Raji (cell line): ENCODE data around the gene XYLT1.

Experiments
- POLR2A ChIP-seq: IDR thresholded peaks from 2 replicates; pipeline ENCODE4 v1.6.1; 2011; ENCODE audit warnings: low read depth, low read length, control low read depth; ENCODE audit not compliant: insufficient read depth

The XYLT1 gene

GRCh38 chr16:17431012-17431411, 39.7 kb downstream of the XYLT1 start:
- no peak for TF ChIP-seq POLR2A

DNA sequence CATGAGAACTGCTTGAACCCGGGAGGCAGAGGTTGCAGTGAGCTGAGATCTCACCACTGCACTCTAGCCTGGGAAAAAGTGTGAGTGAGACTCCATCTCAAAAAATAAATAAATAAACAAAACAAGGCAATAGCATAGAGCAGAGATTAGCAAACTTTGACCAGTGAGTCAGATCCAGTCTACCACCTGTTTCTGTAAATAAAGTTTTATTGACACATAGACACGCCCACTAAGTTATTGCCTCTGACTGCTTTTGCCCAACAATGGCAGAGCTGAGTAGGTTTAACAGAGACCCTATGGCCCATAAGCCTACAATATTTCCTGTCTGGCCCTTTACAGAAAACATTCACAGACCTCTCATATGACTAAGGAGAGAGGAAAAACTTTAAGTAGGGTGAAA, 44.3 kb downstream of the XYLT1 start:
- TF ChIP-seq POLR2A, result no peak

DNA sequence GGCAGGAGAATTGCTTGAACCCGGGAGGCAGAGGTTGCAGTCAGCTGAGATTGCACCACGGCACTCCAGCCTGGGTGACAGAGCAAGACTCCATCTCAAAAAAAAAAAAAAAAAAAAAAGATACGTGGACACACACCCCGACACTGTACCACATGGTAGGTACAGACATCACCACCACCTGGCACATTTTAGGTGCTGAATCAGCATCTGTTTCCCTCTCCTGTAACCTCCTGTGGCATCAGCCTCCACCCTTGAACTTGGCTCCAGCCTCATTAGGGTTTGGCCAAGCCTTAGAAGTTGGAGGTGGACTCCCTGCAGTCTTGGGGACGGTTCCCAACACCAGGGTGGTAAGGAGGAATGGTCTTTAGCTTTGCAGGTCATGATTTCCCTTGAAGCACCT, 46.0 kb downstream of the XYLT1 start:
- no peak for TF ChIP-seq POLR2A

DNA sequence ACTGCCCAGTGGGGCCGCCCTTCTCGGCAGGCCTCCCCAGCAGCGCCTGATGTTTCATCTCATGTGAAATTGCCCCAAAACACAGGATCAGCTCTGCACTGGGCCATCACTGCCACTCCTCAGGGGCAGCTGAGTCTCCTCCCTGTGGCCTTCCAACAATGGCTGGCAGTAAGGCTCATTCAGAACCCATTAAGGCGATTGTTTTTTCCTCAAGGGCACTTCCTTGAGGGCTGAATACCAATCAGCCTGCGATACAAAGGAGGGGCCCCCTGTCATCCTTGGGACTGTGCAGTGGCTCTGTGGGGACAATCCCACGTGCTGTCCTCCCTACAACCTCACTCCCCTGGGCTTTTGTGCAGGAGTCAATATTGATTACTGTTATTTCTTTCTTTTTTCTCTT, 47.5 kb downstream of the XYLT1 start:
- TF ChIP-seq POLR2A, result no peak

GRCh38 chr16:17420816-17421215, 49.9 kb downstream of the XYLT1 start:
- no peak for TF ChIP-seq POLR2A

- no peak for TF ChIP-seq POLR2A
Measured at GRCh38 chr16:17419266-17419665, 51.5 kb downstream of the XYLT1 start.

GRCh38 chr16:17417740-17418139, 53.0 kb downstream of the XYLT1 start:
- no peak for TF ChIP-seq POLR2A

DNA sequence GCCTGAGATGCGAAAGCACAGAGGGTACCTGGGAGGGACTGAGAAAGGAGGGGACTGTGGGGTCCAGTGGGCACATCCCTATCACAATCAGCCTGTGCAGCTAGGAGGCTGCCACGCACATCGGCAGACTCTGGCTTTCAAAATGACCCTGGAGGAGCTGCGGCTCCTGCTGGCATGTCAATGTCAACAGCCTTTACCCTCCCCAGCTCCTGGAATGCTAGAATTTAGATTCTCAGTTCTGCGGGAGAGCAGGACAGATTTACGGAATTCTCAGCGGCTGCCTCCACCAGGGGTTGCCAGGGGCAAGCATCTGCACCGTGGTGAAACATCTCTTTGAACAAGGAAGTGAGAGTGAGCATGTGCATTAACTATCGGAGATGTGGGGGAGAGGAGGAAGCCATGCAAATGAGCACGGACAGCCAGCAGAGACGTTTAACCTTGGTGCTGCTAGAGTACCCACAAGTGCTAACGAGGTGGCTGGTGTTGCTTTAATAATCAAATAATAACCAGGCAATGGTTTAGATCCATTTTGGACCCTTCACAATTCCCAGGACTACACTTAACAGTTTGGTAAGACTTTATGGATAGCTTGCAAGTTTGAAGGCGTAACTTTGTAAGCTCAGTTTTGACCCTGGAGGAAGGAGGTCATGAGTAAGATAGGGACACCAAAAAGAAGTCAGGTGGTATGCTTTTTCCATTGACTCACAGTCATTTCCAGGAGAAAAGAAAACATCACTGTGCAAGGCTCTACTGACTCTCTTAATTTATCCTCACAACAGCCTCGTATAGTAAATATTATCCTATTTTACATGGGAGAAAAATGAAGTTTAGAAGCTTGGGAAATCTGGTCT, 54.1 kb downstream of the XYLT1 start:
- TF ChIP-seq POLR2A, result peak; percentile 61

- no peak for TF ChIP-seq POLR2A
Measured at GRCh38 chr16:17414916-17415315, 55.8 kb downstream of the XYLT1 start.

DNA sequence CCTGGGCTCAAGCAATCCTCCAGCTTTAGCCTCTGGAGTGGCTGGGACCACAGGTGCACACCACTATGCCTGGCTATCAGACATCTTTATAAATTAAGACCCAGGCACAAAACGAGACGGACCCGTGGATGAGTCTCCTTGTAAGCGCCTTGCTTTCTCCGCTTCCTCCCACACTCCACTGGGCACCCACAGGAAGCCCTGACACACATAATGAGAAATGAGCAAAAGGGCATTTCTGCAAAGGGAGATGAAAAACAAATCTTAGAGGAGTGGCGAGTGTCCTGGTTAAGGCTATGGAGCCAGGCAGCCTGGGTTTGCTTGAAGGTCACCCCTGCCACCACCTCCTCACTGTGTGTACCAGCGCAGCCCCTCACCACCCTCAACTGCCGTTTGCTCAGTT, 56.3 kb downstream of the XYLT1 start:
- no peak for TF ChIP-seq POLR2A

GRCh38 chr16:17413508-17413907, 57.3 kb downstream of the XYLT1 start:
- no peak for TF ChIP-seq POLR2A

DNA sequence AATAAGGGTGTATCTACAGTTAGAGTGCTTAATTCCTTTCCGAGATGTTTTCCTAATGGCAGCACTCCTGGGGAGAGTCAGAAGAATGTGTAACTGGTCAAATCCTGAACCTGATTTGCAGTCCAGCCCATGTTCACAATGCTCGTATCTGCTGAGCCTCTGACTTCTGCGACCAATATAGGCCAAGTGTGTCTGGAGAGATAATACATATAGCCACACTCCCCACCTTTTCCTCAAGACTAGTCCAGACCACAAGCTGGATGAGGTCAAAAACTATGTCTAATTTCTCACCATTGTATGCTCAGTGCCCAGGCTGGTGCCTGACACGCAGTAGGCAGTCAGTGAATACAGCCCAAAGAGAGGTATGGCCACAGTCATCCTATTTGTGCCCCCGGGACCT, 58.0 kb downstream of the XYLT1 start:
- TF ChIP-seq POLR2A, result no peak

DNA sequence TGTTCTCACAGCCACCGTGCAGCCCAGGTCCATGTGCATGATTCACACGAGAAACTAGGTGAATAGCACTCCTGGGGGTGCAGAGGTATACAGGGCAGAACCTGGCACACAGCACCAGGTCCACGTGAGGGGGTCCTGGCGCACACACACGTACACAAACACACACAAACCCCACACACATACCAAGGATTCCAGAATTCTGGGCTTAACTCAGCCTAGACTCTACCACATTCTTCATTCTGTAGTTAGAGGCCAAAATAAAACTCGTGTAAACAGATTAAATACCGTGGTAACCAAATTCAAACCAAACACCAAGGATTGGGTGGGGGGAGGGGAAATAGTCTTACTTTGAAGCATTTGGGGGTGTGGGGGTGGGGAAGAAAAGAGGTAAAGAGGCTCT, 58.5 kb downstream of the XYLT1 start:
- no peak for TF ChIP-seq POLR2A

DNA sequence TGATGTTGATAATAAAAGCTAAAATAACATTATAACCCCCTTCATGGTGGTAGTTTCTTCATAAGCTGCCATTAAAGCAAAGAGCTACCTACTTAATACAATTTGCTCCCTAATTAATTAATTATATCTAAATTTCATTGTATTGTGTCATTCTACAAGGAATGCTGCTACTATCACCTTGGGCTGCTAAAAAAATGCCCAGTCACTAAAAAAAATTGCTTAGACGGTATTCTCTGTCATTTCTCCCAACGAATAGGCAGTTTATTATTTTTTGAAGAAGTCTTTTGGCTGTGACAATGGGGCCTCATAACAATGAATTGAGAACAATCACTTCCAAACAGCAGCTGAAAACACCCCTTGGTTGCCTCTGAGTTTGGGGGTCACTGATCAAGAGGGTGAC, 59.5 kb downstream of the XYLT1 start:
- no peak for TF ChIP-seq POLR2A

DNA sequence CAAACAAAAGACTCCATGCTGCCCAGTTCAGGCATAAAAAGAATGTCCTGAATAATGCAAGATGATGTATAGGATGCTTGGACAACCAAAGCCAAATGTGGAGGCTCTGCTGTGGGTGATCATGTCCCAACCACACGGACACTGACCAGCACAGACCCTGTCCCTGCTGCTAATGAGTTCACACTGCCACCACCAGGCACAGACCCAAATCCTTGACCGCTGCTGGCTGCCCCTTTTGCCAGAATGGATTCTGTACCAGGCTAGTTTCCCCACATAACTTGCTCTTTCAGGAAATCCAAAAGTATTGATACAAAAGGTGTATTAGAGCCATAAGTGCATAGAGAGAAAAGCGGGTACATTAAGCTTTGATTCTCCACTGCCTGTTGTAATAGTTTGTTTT, 60.9 kb downstream of the XYLT1 start:
- no peak for TF ChIP-seq POLR2A

DNA sequence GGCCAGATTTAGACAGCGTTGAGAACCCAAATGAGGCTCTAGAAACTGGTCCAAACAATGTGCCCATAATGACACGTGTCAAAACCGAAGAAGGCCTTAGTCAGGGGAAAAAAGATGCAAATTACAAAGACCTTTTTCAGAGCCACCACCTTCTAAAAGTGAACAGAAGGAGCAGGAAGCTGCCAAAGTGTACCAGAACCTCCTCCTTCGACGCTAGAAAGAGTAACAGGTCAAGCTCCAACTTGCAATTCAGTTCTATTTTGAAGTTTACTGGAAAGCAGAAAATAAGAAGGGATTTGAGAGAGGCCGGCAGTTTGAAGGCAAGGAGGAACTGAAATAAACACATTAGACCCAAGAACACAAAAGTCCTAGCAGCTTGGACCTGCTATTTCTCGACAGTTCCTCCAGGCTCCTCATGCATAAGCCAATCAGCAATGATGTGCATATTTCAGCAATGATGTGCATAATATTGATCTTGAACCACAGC, 61.8 kb downstream of the XYLT1 start:
- TF ChIP-seq POLR2A, result no peak

DNA sequence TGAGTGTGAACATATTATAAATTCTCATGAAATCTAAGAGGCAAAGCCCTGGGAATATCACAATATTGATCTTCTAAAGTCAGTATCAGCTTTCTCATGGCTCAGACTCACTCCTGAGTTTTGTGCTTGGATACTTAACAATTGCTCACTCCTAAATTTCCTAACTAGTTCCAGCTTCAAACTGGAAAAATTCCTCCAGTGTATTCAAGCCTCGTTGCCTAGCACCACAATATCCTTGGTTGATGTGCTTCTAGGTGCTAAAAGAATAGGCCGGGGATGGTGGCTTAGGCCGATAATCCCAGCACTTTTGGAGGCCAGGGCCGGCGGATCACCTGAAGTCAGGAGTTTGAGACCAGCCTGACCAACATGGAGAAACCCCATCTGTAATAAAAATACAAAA, 62.5 kb downstream of the XYLT1 start:
- TF ChIP-seq POLR2A, result no peak
